ENCODE data around the gene ANKMY2. TPM values are rescaled to one million over a fixed set of nuclear protein-coding genes. Genes with fewer than 3 reads are reported as not detected.
A peak's percentile ranks its signal among the peaks of the same experiment; 100 is the strongest.

ANKMY2 gene
- total and polyA plus RNA-seq, 2 donors (not counting 1 experiment from before 2014, with no cell fraction given): 34.3 to 50.4 TPM

DNA sequence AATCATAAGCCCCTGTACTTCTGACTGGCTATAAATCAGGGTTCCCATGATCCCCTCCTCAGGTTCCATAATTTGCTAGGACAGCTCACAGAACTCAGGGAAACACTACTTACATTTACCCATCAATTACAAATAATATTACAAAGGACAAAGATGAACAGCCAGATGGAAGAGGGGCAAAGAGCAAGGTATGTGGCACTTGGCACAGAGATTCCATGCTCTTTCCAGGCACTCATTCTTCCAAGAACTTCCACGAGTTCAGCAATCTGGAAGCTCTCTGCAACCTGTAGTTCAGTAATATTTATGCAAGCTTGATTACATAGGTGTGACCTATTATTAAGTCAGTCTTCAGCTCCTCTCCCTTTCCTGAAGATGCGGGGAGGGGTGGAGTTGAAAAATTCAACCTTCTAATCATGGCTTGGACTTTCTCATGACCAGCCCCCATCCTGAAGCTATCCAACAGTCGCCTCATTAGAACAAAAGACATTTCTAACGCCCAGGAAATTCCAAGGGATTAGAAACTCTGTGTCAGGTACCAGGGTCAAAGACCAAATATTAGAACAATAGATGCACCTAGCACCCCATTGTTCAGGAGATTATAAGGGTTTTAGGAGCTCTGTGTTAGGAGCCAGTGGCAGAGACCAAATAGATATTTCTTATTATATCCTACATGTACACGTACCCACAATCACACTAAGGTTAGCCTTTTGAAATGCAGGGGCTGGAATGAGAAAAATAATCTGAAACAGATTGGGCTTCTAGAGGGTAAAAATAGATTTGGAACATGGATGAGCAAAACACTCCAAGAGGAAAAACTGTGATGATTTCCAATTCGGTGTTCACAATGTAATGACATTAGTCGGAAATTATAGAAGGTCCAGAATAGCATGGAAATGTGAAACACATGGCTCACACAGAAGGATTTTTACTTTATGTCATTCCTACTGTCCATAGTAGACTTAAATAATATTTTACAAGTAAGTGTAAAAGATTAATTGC lies 7.0 kb downstream of the ANKMY2 start:
- no peak overlapping the region for H3K4me3 ChIP-seq (replicated peaks in 1 of 4; ENCODE audit: control extremely low read depth in 1 of 4, insufficient read depth in 1 of 4, low read depth in 3 of 4, low read length in 4 of 4)
- peaks cover 20% of the 10 kb centered on the region for H3K79me2 ChIP-seq (ENCODE audit: control insufficient read depth, insufficient read depth, low read length)
- TF ChIP-seq EZH2 (IDR thresholded peaks at IDR 0.05; ENCODE audit: low read length, missing control alignments): no peak
- no peak for TF ChIP-seq CTCF (conservative IDR thresholded peaks at IDR 0.05 in 1 of 2, IDR thresholded peaks at IDR 0.05 in 1 of 2; ENCODE audit: low read depth in 1 of 2, low read length in 2 of 2)
- H4K20me1 ChIP-seq (ENCODE audit: control insufficient read depth, extremely low read depth, insufficient read depth, low read length): no peaks in the 10 kb centered on the region
- H2AFZ ChIP-seq (ENCODE audit: low read length): no peak overlapping the region
- H3K4me2 ChIP-seq (ENCODE audit: extremely low read depth, insufficient read depth, low read length): no peak overlapping the region
- DNase-seq (ENCODE audit: low read depth in 2 of 2): no peak
- no peak overlapping the region for H3K9ac ChIP-seq (ENCODE audit: insufficient read depth, low read length)
- peaks cover 5% of the 10 kb centered on the region for H3K4me1 ChIP-seq (ENCODE audit: control insufficient read depth, extremely low read depth, insufficient read depth, low read length)
- no peak overlapping the region for H3K27ac ChIP-seq (ENCODE audit: insufficient read depth, low read length)
- H3K36me3 ChIP-seq (ENCODE audit: control insufficient read depth, insufficient read depth, low read length): no peaks in the 10 kb centered on the region
- H3K27me3 ChIP-seq (ENCODE audit: control insufficient read depth, insufficient read depth, low read length): no peaks in the 10 kb centered on the region
- H3K9me3 ChIP-seq (ENCODE audit: control insufficient read depth, insufficient read depth, low read depth, low read length): no peaks in the 10 kb centered on the region

GRCh38 chr7:16637379-16637778 lies 8.2 kb downstream of the ANKMY2 start:
- no peak for TF ChIP-seq CTCF (conservative IDR thresholded peaks at IDR 0.05 in 1 of 2, IDR thresholded peaks at IDR 0.05 in 1 of 2; ENCODE audit: low read depth in 1 of 2, low read length in 2 of 2)
- no peak for TF ChIP-seq EZH2 (IDR thresholded peaks at IDR 0.05; ENCODE audit: low read length, missing control alignments)
- peaks cover 5% of the 10 kb centered on the region for H3K4me1 ChIP-seq (ENCODE audit: control insufficient read depth, extremely low read depth, insufficient read depth, low read length)
- peaks cover 12% of the 10 kb centered on the region for H3K79me2 ChIP-seq (ENCODE audit: control insufficient read depth, insufficient read depth, low read length)
- H3K9ac ChIP-seq (ENCODE audit: insufficient read depth, low read length): no peak overlapping the region
- DNase-seq (ENCODE audit: low read depth in 2 of 2): peak in 1 of 2 donors; percentile 11
- H2AFZ ChIP-seq (ENCODE audit: low read length): no peak overlapping the region
- H3K27me3 ChIP-seq (ENCODE audit: control insufficient read depth, insufficient read depth, low read length): no peaks in the 10 kb centered on the region
- peak overlapping the region; percentile 1 for H3K4me2 ChIP-seq (ENCODE audit: extremely low read depth, insufficient read depth, low read length)
- H3K9me3 ChIP-seq (ENCODE audit: control insufficient read depth, insufficient read depth, low read depth, low read length): no peaks in the 10 kb centered on the region
- no peak overlapping the region for H3K27ac ChIP-seq (ENCODE audit: insufficient read depth, low read length)
- no peak overlapping the region for H3K4me3 ChIP-seq (replicated peaks in 1 of 4; ENCODE audit: control extremely low read depth in 1 of 4, insufficient read depth in 1 of 4, low read depth in 3 of 4, low read length in 4 of 4)
- no peaks in the 10 kb centered on the region for H4K20me1 ChIP-seq (ENCODE audit: control insufficient read depth, extremely low read depth, insufficient read depth, low read length)
- no peaks in the 10 kb centered on the region for H3K36me3 ChIP-seq (ENCODE audit: control insufficient read depth, insufficient read depth, low read length)

- peaks cover 5% of the 10 kb centered on the region for H3K4me1 ChIP-seq (ENCODE audit: control insufficient read depth, extremely low read depth, insufficient read depth, low read length)
- no peak for TF ChIP-seq CTCF (conservative IDR thresholded peaks at IDR 0.05 in 1 of 2, IDR thresholded peaks at IDR 0.05 in 1 of 2; ENCODE audit: low read depth in 1 of 2, low read length in 2 of 2)
- no peak for TF ChIP-seq EZH2 (IDR thresholded peaks at IDR 0.05; ENCODE audit: low read length, missing control alignments)
- no peak overlapping the region for H3K4me2 ChIP-seq (ENCODE audit: extremely low read depth, insufficient read depth, low read length)
- H3K79me2 ChIP-seq (ENCODE audit: control insufficient read depth, insufficient read depth, low read length): peaks cover 12% of the 10 kb centered on the region
- DNase-seq (ENCODE audit: low read depth in 2 of 2): peak; percentile 59 to 89
- no peaks in the 10 kb centered on the region for H4K20me1 ChIP-seq (ENCODE audit: control insufficient read depth, extremely low read depth, insufficient read depth, low read length)
- H3K27ac ChIP-seq (ENCODE audit: insufficient read depth, low read length): no peak overlapping the region
- no peak overlapping the region for H2AFZ ChIP-seq (ENCODE audit: low read length)
- H3K4me3 ChIP-seq (replicated peaks in 1 of 4; ENCODE audit: control extremely low read depth in 1 of 4, insufficient read depth in 1 of 4, low read depth in 3 of 4, low read length in 4 of 4): no peak overlapping the region
- no peaks in the 10 kb centered on the region for H3K27me3 ChIP-seq (ENCODE audit: control insufficient read depth, insufficient read depth, low read length)
- H3K9ac ChIP-seq (ENCODE audit: insufficient read depth, low read length): no peak overlapping the region
- H3K36me3 ChIP-seq (ENCODE audit: control insufficient read depth, insufficient read depth, low read length): no peaks in the 10 kb centered on the region
- no peaks in the 10 kb centered on the region for H3K9me3 ChIP-seq (ENCODE audit: control insufficient read depth, insufficient read depth, low read depth, low read length)
Observed at GRCh38 chr7:16636555-16637101, 8.9 kb downstream of the ANKMY2 start.
